ENCODE measurements around the gene RAB25. TPM values are rescaled to one million over a fixed set of nuclear protein-coding genes. Genes with fewer than 3 reads are reported as not detected.
A peak's percentile ranks its signal among the peaks of the same experiment; 100 is the strongest.

Gene RAB25
- total RNA-seq, 4 donors from 2014 or later, result 65.9 to 88.0 (median 74.1) TPM

DNA sequence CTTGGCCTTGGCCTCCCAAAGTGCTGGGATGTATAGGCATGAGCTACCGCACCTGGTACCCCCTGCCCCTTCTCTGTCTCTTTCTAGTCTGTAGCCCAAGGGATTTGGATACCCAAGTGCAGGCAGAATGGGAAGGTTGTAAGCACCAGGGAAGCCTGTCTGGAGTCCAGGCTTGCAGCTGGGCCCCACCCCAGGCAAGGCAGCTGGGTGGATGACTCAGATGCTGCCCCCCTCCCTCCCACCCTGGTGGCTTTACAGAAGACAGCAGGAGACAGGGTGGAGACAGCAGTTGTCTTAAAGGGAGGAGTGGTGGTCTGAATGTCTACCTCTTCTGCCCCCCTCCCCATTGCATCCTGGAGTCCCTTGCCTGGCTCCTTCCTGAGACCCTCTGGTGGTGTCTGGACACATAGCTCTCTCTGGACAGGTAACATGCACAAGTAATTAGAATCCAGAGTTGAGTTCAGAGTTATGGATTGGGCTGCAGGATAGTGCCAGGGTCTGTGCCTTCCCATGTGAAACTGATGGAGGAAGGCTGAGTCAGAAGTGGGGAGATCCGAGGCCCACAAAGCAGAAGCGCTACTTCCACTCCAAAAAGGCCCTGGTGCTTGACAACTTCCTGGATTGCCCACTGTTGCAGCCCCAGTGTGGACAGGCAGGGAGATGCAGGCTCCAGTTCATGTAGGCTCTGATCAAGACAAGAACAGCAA lies 58.7 kb downstream of the RAB25 start:
- Histone ChIP-seq H3K9me3 (no peaks in the 10 kb centered on the region), H3K4me3 (replicated peaks in 1 of 3) (peak overlapping the region in 1 of 3 donors; percentile 97), H3K4me1 (peaks cover 80 to 84% of the 10 kb centered on the region in 2 donors), H3K36me3 (no peaks in the 10 kb centered on the region), H3K27me3 (no peaks in the 10 kb centered on the region), H3K27ac (peak overlapping the region; percentile 95 to 98 (median 98))
- 33 to 54% methylated on average over 3 of the region's 3 CpGs for WGBS, 2 donors
- TF ChIP-seq POLR2A (IDR thresholded peaks at IDR 0.05), result no peak
- TF ChIP-seq, protein P1, sequence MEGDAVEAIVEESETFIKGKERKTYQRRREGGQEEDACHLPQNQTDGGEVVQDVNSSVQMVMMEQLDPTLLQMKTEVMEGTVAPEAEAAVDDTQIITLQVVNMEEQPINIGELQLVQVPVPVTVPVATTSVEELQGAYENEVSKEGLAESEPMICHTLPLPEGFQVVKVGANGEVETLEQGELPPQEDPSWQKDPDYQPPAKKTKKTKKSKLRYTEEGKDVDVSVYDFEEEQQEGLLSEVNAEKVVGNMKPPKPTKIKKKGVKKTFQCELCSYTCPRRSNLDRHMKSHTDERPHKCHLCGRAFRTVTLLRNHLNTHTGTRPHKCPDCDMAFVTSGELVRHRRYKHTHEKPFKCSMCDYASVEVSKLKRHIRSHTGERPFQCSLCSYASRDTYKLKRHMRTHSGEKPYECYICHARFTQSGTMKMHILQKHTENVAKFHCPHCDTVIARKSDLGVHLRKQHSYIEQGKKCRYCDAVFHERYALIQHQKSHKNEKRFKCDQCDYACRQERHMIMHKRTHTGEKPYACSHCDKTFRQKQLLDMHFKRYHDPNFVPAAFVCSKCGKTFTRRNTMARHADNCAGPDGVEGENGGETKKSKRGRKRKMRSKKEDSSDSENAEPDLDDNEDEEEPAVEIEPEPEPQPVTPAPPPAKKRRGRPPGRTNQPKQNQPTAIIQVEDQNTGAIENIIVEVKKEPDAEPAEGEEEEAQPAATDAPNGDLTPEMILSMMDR (IDR thresholded peaks at IDR 0.05), result no peak
- intact Hi-C loops (cut with DNase I), result no loop called here
- DNase-seq, result peak in 1 of 2 donors; percentile 37

Other genes with a start within 250 kb of the RAB25 start
- 10 to 100 TPM; 32.3 to 64.9 (median 43.6) TPM for gene GON4L, start 203.9 kb upstream of the RAB25 start, total RNA-seq
- gene SYT11, start 201.6 kb upstream of the RAB25 start, total RNA-seq, result 1 to 10 TPM; 3.3 to 9.1 (median 3.6) TPM
- 10 to 100 TPM; 19.5 to 32.6 (median 27.4) TPM for gene RIT1, start 149.8 kb upstream of the RAB25 start, total RNA-seq
- 100 to 1,000 TPM in 1 of 4 donors, 10 to 100 TPM in 3; 58.5 to 114 (median 60.6) TPM for gene KHDC4, start 126.7 kb upstream of the RAB25 start, total RNA-seq
- not detected for gene RXFP4, start 119.5 kb upstream of the RAB25 start, total RNA-seq
- gene ARHGEF2, start 82.6 kb upstream of the RAB25 start, total RNA-seq, result 10 to 100 TPM; 47.4 to 80.1 (median 66.6) TPM
- gene SSR2, start 40.2 kb upstream of the RAB25 start, total RNA-seq, result 100 to 1,000 TPM in 3 of 4 donors, 10 to 100 TPM in 1; 78.6 to 193 (median 130) TPM
- gene UBQLN4, start 7.4 kb upstream of the RAB25 start, total RNA-seq, result 10 to 100 TPM; 10.8 to 18.8 (median 16.9) TPM
- gene LAMTOR2, start 6.4 kb upstream of the RAB25 start, total RNA-seq, result 10 to 100 TPM; 14.7 to 76.8 (median 41.1) TPM
- 1 to 10 TPM in 1 of 4 donors, under 1 TPM in 3; 0.17 to 1.8 (median 0.33) TPM for gene MEX3A, start 21.3 kb downstream of the RAB25 start, total RNA-seq
- gene LMNA, start 53.6 kb downstream of the RAB25 start, total RNA-seq, result 100 to 1,000 TPM; 235 to 412 (median 327) TPM
- 10 to 100 TPM; 21.5 to 50.8 (median 37.5) TPM for gene SEMA4A, start 92.4 kb downstream of the RAB25 start, total RNA-seq
- 10 to 100 TPM; 14.5 to 19.7 (median 17.7) TPM for gene SLC25A44, start 132.9 kb downstream of the RAB25 start, total RNA-seq
- gene PMF1, start 151.8 kb downstream of the RAB25 start, total RNA-seq, result 100 to 1,000 TPM in 3 of 4 donors, 10 to 100 TPM in 1; 73.6 to 121 (median 107) TPM
- 1 to 10 TPM in 3 of 4 donors, not detected in 1; 1.0 to 4.4 (median 1.3) TPM for gene BGLAP, start 181.0 kb downstream of the RAB25 start, total RNA-seq
- gene PAQR6, start 186.9 kb downstream of the RAB25 start, total RNA-seq, result 1 to 10 TPM in 2 of 4 donors, under 1 TPM in 2; 0.63 to 2.3 (median 1.3) TPM
- gene SMG5, start 221.7 kb downstream of the RAB25 start, total RNA-seq, result 10 to 100 TPM; 57.2 to 89.0 (median 76.1) TPM
- 1 to 10 TPM in 3 of 4 donors, under 1 TPM in 1; 0.96 to 2.2 (median 1.7) TPM for gene TMEM79, start 223.2 kb downstream of the RAB25 start, total RNA-seq
- gene GLMP, start 234.5 kb downstream of the RAB25 start, total RNA-seq, result 10 to 100 TPM; 43.3 to 56.1 (median 49.8) TPM
- gene VHLL, start 238.1 kb downstream of the RAB25 start, total RNA-seq, result not detected

Measured in thyroid gland (tissue), 4 donors.